ENCODE measurements around the gene PSMA3. TPM values are rescaled to one million over a fixed set of nuclear protein-coding genes. Genes with fewer than 3 reads are reported as not detected.

Gene PSMA3
- polyA plus RNA-seq, 3 donors: 140 to 162 (median 147) TPM

GRCh38 chr14:58298477-58299400, 54.1 kb downstream of the PSMA3 start, which contains the start of gene ARID4A:
Gene ARID4A, plus strand, starts transcription at chr14:58298555. Its CDS starts 1,300 bp downstream, at chr14:58299855.
- no peak for DNase-seq (ENCODE audit: low read depth in 3 of 3, low spot score in 2 of 3)

GRCh38 chr14:58299401-58300330, 55.0 kb downstream of the PSMA3 start:
- no peak for DNase-seq (ENCODE audit: low read depth in 3 of 3, low spot score in 2 of 3)

GRCh38 chr14:58301416-58301815, 56.8 kb downstream of the PSMA3 start:
- DNase-seq (ENCODE audit: low read depth in 3 of 3, low spot score in 2 of 3): no peak

- no peak for DNase-seq (ENCODE audit: low read depth in 3 of 3, low spot score in 2 of 3)
Measured at GRCh38 chr14:58305730-58306129, 61.1 kb downstream of the PSMA3 start.

- no peak for DNase-seq (ENCODE audit: low read depth in 3 of 3, low spot score in 2 of 3)
Measured at GRCh38 chr14:58307597-58308316, 63.1 kb downstream of the PSMA3 start.

GRCh38 chr14:58309086-58309485, 64.4 kb downstream of the PSMA3 start:
- no peak for DNase-seq (ENCODE audit: low read depth in 3 of 3, low spot score in 2 of 3)

- no peak for DNase-seq (ENCODE audit: low read depth in 3 of 3, low spot score in 2 of 3)
Measured at GRCh38 chr14:58313699-58314098, 69.1 kb downstream of the PSMA3 start.

GRCh38 chr14:58315606-58316005, 71.0 kb downstream of the PSMA3 start:
- DNase-seq (ENCODE audit: low read depth in 3 of 3, low spot score in 2 of 3): no peak

Other genes starting within 250 kb of the PSMA3 start
- 10 to 100 TPM; 80.2 to 92.1 (median 81.3) TPM for gene ARMH4, start 92.6 kb upstream of the PSMA3 start, polyA plus RNA-seq (ENCODE audit: insufficient read length in 3 of 3)
- gene ACTR10, start 44.7 kb upstream of the PSMA3 start, polyA plus RNA-seq (ENCODE audit: insufficient read length in 3 of 3): 100 to 1,000 TPM; 103 to 115 (median 104) TPM
- gene ARID4A, start 53.7 kb downstream of the PSMA3 start, polyA plus RNA-seq (ENCODE audit: insufficient read length in 3 of 3): 10 to 100 TPM; 30.6 to 36.2 (median 33.9) TPM
- gene TOMM20L, start 151.1 kb downstream of the PSMA3 start, polyA plus RNA-seq (ENCODE audit: insufficient read length in 3 of 3): 1 to 10 TPM; 1.1 to 2.1 (median 1.4) TPM
- 10 to 100 TPM; 85.7 to 93.7 (median 93.0) TPM for gene TIMM9, start 182.7 kb downstream of the PSMA3 start, polyA plus RNA-seq (ENCODE audit: insufficient read length in 3 of 3)
- 10 to 100 TPM; 22.2 to 24.8 (median 23.1) TPM for gene KIAA0586, start 182.9 kb downstream of the PSMA3 start, polyA plus RNA-seq (ENCODE audit: insufficient read length in 3 of 3)

All from right renal cortex interstitium (tissue), 3 donors.